HL-60/S4 (cell line): ENCODE data around the gene DIP2A.
"Not testable (repeated sequence)": the region's sequence is repeated elsewhere in the genome, so short reads cannot be mapped to it uniquely, and the experiment has no call there.

Source experiments
- in situ Hi-C: fragments of 300-500 bp; cut with MboI; formaldehyde crosslinking; loops from 2 replicates; pipeline ENCODE4 v1.14.3; 2022; ENCODE audit warnings: low sequenced_read_pairs

The DIP2A gene

GRCh38 chr21:46579394-46579793 is 120.7 kb downstream of the DIP2A start:
- in situ Hi-C loops: not testable (repeated sequence)

DNA sequence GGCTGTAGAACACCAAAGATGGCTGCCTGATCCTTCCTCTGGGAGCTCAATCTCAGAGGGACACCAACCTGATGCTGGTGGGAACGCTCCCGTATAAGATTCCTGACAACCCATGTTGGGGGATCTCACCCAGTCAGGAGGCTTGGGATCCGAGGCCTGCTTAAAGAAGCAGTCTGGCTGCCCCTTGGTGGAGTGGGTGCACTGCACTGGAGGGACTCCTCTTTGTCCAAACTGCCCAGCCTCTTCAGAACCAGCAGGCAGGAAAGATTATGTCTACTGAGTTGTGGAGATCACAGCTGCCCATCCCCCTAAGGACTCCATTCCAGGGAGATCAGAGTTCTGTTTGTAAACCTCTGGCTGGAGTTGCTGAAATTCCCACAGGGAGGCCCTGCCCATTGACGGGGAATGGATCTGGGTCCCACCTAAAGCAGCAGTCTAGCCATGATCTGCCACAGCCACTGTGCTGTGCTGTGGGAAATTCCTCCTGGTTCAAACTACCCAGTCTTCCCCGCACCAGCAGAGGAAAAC is 123.2 kb downstream of the DIP2A start:
- in situ Hi-C loops: no loop called here

GRCh38 chr21:46585191-46585953 is 126.7 kb downstream of the DIP2A start:
- in situ Hi-C loops: no loop called here

DNA sequence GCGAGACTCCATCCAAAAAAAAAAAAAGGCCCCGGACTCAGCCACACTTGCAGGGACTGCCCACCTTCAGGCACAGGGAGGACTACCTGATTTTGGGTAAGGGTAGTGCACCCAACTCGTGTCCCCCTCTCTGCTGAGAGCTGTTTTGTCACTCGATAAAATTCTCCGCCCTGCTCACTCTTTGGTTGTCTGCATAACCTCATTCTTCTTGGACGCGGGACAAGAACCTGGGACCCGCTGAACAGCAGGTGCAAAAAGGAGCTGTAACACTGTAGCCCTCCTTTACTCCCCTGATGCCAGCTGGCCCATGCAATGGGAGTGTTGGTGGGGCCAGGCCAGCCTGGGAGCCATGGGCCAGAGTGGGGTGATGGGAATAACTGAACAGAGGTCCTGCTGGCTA is 135.6 kb downstream of the DIP2A start:
- in situ Hi-C loops: no loop called here

GRCh38 chr21:46596201-46596600 is 137.5 kb downstream of the DIP2A start:
- in situ Hi-C loops: no loop called here

DNA sequence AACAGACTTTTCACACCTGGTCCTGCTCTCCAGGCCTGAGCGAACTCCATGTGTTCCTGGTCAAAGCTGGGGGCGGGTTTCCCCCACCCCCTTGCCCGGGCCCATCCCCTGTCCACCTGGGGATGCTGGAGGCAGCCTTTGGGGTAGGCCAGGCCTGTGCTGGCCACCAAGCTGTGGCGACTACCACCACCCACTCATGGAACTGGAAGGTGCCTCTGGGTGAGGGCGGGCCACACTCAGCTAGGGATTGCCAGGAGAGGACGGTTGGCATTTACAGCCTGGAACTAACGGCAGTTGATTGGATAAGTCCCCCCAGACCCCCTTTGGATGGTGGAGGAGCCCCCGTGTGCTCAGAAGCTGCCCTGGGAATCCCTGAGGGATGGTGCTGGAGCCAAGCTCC is 138.3 kb downstream of the DIP2A start:
- in situ Hi-C loops: no loop called here

GRCh38 chr21:46597896-46598343 is 139.2 kb downstream of the DIP2A start:
- in situ Hi-C loops: no loop called here

DNA sequence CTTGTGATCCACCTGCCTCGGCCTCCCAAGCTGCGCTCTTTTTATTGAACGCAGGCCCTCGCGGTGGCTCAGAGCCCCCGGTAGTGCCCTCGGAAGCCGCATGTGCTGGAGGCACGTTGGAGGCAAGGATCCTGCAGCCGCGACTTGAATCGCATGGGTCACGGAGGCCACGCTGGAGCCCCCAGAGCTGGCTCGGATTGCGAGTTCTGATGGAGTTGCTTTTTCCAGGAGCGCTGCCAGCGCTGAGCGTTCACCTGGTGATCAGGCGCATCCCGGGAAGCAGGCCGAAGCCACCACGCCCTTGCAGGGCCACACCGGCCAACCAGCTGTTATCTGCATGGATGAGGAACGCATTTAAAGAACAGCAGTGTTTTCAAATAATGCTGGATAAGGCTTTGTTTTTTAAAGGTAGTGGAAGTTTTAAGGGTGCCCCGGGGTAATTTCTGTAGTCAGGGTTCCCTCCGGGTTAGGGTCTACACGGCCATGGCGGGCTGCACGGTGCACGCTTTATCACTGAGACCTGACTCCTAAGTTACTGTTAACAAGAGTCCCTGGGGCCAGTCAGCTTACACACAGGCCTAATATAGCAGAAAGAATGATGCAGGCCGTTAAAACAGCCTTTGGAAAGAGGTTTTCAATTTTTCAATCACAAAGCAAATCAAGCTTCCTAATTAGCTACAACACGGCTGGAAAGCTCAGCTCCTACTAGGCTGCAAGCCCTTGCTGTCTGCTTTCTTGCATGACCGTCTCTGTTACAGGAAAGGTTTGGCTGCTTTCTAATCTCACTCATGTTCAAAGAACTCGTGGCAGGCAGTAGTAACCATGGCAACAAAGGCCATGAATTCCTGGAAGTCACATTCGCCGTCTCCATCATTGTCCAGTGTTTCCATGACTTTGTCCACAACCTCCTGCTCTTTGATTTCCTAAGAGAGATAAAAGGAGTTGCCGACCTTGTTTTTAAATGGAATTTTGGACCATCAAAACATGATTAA is 140.2 kb downstream of the DIP2A start:
- in situ Hi-C loops: no loop called here

- in situ Hi-C loops: no loop called here
These were observed 141.6 kb downstream of the DIP2A start for GRCh38 chr21:46600305-46600704.

- in situ Hi-C loops: no loop called here
These were observed 142.3 kb downstream of the DIP2A start for GRCh38 chr21:46600978-46601377.

DNA sequence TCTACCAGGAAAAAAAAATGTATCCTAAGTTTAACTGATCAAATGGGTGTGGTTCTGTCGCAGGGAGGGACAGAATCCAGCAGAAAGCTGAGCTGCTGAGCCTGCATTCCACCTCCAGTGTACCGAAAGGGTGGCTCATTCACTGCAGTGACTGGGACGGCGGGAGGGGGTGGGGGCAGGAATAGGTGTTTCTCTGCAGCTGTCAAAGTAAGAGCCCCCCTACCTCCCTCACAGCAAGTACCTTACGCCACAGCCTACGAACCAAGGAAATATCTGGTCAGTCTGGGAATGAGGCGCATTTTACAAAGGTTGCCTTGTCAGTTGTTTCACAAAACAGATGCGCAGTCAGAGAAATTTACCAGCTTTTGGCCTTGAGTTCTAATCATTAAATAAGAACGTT is 144.5 kb downstream of the DIP2A start:
- in situ Hi-C loops: no loop called here

DNA sequence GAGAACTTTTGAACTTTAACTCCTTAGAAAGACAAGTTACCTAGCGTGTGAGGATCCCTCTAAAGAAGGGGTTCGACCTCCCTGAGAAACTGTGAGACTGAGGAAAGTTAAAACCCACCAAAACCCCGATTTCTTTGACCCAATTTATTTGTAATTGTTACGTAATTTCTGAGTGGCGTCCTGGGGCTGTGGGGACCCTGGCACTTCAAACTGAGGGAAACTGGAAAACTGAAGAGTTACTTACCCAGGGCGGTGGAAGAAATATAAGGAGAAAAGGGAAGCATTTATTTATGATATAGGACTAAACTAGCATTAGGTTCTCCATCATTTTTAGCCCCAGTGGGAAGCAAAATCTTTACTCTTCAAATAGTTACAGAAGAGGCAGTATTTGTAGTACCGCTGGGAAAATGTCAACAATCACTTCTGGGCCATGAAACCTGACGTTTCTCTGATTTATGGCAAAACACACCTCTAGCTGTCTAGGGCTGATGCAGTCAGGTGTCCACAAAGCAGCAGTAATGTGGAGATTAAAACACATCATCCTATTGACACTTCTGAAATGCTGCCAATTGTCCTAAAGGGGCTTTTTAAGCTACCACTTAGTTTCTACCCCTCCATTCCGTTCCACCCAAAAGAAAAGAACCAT is 145.8 kb downstream of the DIP2A start:
- in situ Hi-C loops: no loop called here

- in situ Hi-C loops: no loop called here
These were observed 146.5 kb downstream of the DIP2A start, which contains the start of gene S100B for GRCh38 chr21:46604975-46605766. TSS of gene S100B (minus strand) at chr21:46605082. CDS start at chr21:46602415, 2,667 bp downstream.

DNA sequence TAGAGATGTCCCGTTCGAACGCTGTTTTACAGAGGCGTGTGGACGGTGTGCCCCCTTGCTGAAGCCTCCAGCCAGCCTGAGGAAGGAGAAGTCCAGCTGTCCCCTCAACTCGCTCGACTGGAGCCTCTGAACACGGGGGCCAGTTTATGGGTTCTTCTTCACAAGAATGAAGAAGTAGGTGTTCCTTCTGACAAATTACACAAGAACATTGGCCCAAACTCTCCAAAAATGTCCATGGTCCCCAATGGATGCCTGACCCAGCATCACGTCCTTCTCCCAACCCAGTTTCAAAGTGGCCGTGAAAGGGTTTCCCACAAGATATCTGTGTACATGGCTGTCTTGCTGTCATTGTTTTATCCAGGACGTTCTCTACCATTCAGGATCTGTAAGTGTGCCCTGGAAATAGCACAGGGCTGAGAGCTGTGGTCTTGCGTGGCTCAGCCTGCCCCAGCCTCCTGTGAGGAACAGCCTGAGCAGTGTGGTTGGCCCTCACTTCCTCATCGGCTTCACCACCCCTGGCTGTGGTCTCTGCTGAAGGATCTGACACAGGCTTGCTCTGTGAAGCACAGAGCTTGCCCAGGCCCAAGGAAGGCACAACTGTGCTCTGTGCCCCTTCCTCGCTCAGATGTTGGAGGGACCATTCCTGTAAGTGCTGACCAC is 147.2 kb downstream of the DIP2A start:
- in situ Hi-C loops: no loop called here

GRCh38 chr21:46606427-46606813 is 147.7 kb downstream of the DIP2A start:
- in situ Hi-C loops: no loop called here

- in situ Hi-C loops: no loop called here
These were observed 148.9 kb downstream of the DIP2A start for GRCh38 chr21:46607636-46608035.

- in situ Hi-C loops: no loop called here
These were observed 150.0 kb downstream of the DIP2A start for GRCh38 chr21:46608672-46609111.

GRCh38 chr21:46610018-46610701 is 151.5 kb downstream of the DIP2A start:
- in situ Hi-C loops: no loop called here

DNA sequence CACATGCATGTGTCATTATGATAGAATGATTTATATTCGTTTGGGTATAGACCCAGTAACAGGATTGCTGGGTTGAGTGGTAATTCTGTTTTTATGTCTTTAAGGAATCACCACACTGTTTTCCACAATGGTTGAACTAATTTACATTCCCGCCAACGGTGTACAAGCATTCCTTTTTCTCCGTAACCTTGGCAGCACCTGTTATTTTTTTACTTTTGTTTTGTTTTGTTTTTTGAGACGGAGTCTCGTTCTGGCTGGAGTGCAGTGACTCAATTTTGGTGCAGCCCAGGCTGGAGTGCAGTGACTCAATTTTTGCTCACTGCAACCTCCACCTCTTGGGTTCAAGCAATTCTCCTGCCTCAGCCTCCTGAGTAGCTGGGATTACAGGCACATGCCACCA is 154.7 kb downstream of the DIP2A start:
- in situ Hi-C loops: no loop called here
